NCI-H2107 treated with DMSO at 0.1 percent for 48 hours (cell line): ENCODE data around the gene CAMK2N2.
A peak's percentile ranks its signal among the peaks of the same experiment; 100 is the strongest.

Source experiments
- DNase-seq: peaks from one replicate; lab custom pipeline; 2025; ENCODE audit not compliant: unreplicated experiment; lab: John Stamatoyannopoulos, UW

CAMK2N2 gene

GRCh38 chr3:184261270-184261853 is at the start of gene CAMK2N2:
TSS of gene CAMK2N2 (minus strand) at chr3:184261553. CDS start at chr3:184261285, 268 bp downstream.
- peak; percentile 96 for DNase-seq

- no peak for DNase-seq
These were observed 47.4 kb upstream of the CAMK2N2 start for GRCh38 chr3:184308744-184309143.

GRCh38 chr3:184307915-184308314 is 46.6 kb upstream of the CAMK2N2 start:
- no peak for DNase-seq

- DNase-seq = no peak
These were observed 45.1 kb upstream of the CAMK2N2 start for GRCh38 chr3:184306341-184306972.

GRCh38 chr3:184305577-184305976 is 44.2 kb upstream of the CAMK2N2 start:
- DNase-seq = no peak

- no peak for DNase-seq
These were observed 39.0 kb upstream of the CAMK2N2 start for GRCh38 chr3:184300378-184300720.

GRCh38 chr3:184299488-184300377 is 38.4 kb upstream of the CAMK2N2 start:
- DNase-seq = no peak

- peak; percentile 98 for DNase-seq
These were observed 37.6 kb upstream of the CAMK2N2 start, which contains the start of gene PSMD2 for GRCh38 chr3:184298759-184299487. TSS of gene PSMD2 (plus strand) at chr3:184299241. CDS start at chr3:184299267, 26 bp downstream.

- no peak for DNase-seq
These were observed 35.3 kb upstream of the CAMK2N2 start for GRCh38 chr3:184296616-184297015.

- DNase-seq = peak; percentile 27
These were observed 34.4 kb upstream of the CAMK2N2 start for GRCh38 chr3:184295771-184296170.

GRCh38 chr3:184291738-184292445 is 30.5 kb upstream of the CAMK2N2 start:
- no peak for DNase-seq

- no peak for DNase-seq
These were observed 29.8 kb upstream of the CAMK2N2 start for GRCh38 chr3:184291044-184291737.

- DNase-seq = no peak
These were observed 29.0 kb upstream of the CAMK2N2 start for GRCh38 chr3:184290331-184290730.

GRCh38 chr3:184289426-184289938 is 28.1 kb upstream of the CAMK2N2 start:
- DNase-seq = peak; percentile 85

- peak; percentile 91 for DNase-seq
These were observed 23.3 kb upstream of the CAMK2N2 start for GRCh38 chr3:184284696-184285095.

GRCh38 chr3:184283681-184284080 is 22.3 kb upstream of the CAMK2N2 start:
- no peak for DNase-seq

- DNase-seq = no peak
These were observed 21.6 kb upstream of the CAMK2N2 start for GRCh38 chr3:184282941-184283340.

- DNase-seq = no peak
These were observed 16.0 kb upstream of the CAMK2N2 start for GRCh38 chr3:184277366-184277765.

GRCh38 chr3:184275961-184276910 is 14.9 kb upstream of the CAMK2N2 start, which contains the start of gene ECE2:
TSS of gene ECE2 (plus strand) at chr3:184276022. CDS start at chr3:184276154, 132 bp downstream.
- no peak for DNase-seq
